HG02840 (cell line): ENCODE results near the gene SGSM2.

Experiments
- ATAC-seq: cut with Tn5 transposase; IDR thresholded peaks from one replicate; pipeline ENCODE4 v1.9.1; 2021; ENCODE audit warnings: mild to moderate bottlenecking, moderate library complexity, moderate number of reproducible peaks; ENCODE audit not compliant: unreplicated experiment, low FRiP score

Gene SGSM2

GRCh38 chr17:2335726-2336214 lies 1.5 kb upstream of the SGSM2 start:
- no peak for ATAC-seq

- peak; percentile 70 for ATAC-seq
Observed at GRCh38 chr17:2336215-2336851, 968 bp upstream of the SGSM2 start, which contains the start of gene TSR1. TSR1 (minus strand) TSS chr17:2336457; CDS start chr17:2336427, 30 bp downstream.

GRCh38 chr17:2337544-2338314 lies 428 bp downstream of the SGSM2 start:
- ATAC-seq = no peak

- no peak for ATAC-seq
Observed at GRCh38 chr17:2338315-2338657, 985 bp downstream of the SGSM2 start.

- no peak for ATAC-seq
Observed at GRCh38 chr17:2343421-2343820, 6.1 kb downstream of the SGSM2 start.

GRCh38 chr17:2344528-2344927 lies 7.2 kb downstream of the SGSM2 start:
- ATAC-seq = no peak

GRCh38 chr17:2346475-2346874 lies 9.2 kb downstream of the SGSM2 start:
- no peak for ATAC-seq

- no peak for ATAC-seq
Observed at GRCh38 chr17:2347805-2348685, 10.7 kb downstream of the SGSM2 start.

- ATAC-seq = no peak
Observed at GRCh38 chr17:2351269-2351668, 14.0 kb downstream of the SGSM2 start.

GRCh38 chr17:2354311-2354710 lies 17.0 kb downstream of the SGSM2 start:
- ATAC-seq = no peak

- ATAC-seq = no peak
Observed at GRCh38 chr17:2357237-2357636, 19.9 kb downstream of the SGSM2 start.

- ATAC-seq = no peak
Observed at GRCh38 chr17:2357931-2358434, 20.7 kb downstream of the SGSM2 start.

GRCh38 chr17:2361010-2361760 lies 23.9 kb downstream of the SGSM2 start:
- ATAC-seq = no peak

- ATAC-seq = no peak
Observed at GRCh38 chr17:2362016-2362415, 24.7 kb downstream of the SGSM2 start.

- ATAC-seq = no peak
Observed at GRCh38 chr17:2362416-2362815, 25.1 kb downstream of the SGSM2 start.

GRCh38 chr17:2362881-2363280 lies 25.6 kb downstream of the SGSM2 start:
- ATAC-seq = no peak

- no peak for ATAC-seq
Observed at GRCh38 chr17:2363318-2363717, 26.0 kb downstream of the SGSM2 start.

GRCh38 chr17:2363851-2364762 lies 26.8 kb downstream of the SGSM2 start:
- no peak for ATAC-seq

- ATAC-seq = no peak
Observed at GRCh38 chr17:2364763-2365116, 27.4 kb downstream of the SGSM2 start.
